DND-41 (cell line): ENCODE results near the gene GLCE.

Experiments used
- CTCF ChIP-seq: IDR thresholded peaks from 2 replicates; pipeline ENCODE4 v1.5.1; 2012; ENCODE audit warnings: borderline replicate concordance, low read length, moderate library complexity, mild to moderate bottlenecking; ENCODE audit not compliant: poor library complexity, severe bottlenecking; ENCODE audit errors: extremely low read depth
- EZH2 ChIP-seq: IDR thresholded peaks from 3 replicates; pipeline ENCODE4 v1.6.1; 2012; ENCODE audit warnings: borderline replicate concordance, low read depth, mild to moderate bottlenecking, moderate library complexity, low read length, inconsistent platforms; ENCODE audit not compliant: severe bottlenecking

GRCh38 chr15:69298697-69299441, 138.4 kb downstream of the GLCE start, which contains the start of gene PAQR5:
- TF ChIP-seq CTCF = no peak
- no peak for TF ChIP-seq EZH2
